NCI-H128 (cell line): ENCODE data around the gene TYMS.

Source experiments
- DNase-seq: peaks from one replicate; lab custom pipeline; 2025; ENCODE audit not compliant: unreplicated experiment; lab: John Stamatoyannopoulos, UW

The TYMS gene

DNA sequence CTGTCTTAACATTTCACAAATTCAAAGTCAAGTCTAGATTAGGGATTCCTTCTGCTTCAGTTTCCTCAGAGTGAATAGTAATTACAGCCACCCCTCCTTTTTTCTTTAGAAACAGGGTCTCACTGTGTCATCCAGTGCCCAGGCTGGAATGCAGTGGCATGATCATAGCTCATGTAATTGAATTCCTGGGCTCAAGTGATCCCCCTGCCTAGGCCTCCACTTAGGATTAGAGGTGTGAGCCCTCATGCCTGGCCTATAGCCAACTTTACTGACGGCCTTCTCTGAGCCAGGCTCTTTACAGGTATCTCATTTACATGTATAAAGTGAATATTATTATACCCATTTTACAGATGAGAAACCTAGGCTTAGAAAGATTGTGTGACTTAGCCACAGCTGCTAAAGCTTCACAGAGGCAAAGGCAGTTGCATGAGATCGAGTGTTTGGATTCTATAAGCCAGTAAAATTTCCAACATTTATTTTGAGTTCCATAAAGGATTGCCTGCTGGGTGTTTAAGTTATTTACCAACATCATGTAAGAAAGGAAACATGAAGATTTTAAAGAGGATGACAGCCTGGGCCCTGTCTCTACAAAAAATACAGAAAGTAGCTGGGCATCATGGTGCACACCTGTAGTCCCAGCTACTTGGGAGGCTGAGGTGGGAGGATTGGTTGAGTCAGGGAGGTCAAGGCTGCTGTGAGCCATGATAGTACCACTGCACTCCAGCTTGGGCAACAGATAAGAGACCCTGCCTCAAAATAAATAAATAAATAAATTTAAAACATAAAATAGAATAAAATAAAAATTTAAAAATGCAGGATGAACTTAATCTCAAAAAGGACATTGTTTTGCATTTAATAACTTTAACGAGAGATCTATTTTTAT, 53.2 kb downstream of the TYMS start:
- no peak for DNase-seq

DNA sequence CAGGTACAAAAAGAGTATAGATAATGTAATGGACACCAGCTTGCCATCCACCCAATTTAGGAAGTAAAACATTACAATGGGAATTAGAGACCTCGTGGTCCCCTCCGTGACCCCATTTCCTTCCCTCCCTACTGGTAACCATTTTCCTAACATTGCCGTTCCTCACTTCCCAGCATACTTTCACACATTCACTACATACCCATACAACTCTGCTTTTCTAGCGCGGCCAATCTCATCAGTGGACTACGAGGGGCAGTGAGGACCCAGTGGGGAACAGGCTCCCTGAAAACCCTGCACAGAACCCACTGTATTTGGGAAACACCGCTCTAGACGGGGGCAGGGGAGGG, 53.8 kb downstream of the TYMS start:
- no peak for DNase-seq

DNA sequence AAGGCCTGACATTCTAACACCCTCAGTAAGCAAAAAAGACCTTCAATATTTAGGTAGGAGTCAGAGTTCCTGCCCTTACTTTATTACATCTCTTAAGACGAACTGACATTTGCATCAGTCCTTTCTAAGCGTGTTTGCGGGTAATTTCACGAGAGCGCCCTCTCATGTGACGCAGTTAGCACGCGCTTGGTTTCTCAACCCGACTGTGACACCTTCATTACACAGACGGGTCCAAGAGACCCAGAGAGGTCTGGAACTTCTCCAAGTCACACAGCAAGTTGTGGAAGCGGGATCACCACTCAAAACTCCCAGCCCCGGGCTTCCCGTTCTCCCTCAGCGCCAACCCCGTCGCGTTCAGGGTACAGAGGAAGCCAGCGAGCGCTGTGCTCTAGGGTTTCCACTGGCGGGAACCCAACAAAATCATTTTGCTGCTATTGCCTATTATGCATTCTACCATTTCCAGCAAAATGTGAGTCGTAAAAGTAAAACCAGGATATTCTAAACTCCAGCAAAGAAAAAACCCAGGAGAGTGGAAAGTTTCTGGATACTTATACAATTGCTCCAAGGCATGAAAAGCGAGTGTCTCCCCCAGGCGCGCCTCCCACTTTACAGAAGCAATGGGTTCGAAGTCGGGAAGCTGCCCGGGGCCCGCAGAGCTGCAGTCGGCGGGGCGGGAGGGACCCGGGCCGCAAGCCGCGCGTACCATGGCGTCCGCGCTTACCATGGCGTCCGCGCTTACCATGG, 54.4 kb downstream of the TYMS start:
- no peak for DNase-seq

DNA sequence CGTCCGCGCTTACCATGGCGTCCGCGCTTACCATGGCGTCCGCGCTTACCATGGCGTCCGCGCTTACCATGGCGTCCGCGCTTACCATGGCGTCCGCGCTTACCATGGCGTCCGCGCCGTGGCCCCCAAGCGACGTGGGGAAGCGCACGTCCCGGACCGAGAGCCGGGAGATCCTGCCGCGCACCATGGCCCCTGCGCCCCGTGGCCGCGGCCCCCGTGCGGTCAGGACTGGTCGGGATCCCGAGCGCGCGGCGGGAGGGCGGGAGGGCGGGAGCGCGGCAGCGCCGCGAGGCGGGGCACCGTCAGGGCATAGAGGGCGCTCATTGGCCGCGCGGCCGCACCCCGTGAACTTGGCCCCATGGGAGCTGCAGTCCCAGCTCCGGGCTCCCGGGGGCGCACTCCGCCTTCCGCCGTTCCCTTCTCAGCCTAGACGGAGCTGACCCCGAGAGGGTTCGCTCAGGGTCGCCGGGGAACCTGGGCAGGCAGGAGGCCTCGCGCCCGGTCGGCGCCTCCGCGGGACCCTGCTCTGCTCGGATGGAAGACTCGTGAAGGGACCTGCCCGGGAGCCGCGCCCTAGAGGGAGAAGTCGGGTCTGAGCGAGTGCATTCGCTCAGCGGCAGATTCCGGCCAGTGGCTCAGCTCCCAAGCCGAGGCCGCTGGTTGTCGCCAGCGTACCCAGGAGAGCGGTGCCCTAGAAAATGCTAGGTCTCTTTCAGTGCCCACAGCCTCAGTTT, 55.1 kb downstream of the TYMS start, which contains the start of gene ENOSF1:
ENOSF1 (minus strand) TSS at position 230 of the 734 bp plus-strand sequence; CDS start at position 187, 43 bp downstream.
- DNase-seq, result no peak

DNA sequence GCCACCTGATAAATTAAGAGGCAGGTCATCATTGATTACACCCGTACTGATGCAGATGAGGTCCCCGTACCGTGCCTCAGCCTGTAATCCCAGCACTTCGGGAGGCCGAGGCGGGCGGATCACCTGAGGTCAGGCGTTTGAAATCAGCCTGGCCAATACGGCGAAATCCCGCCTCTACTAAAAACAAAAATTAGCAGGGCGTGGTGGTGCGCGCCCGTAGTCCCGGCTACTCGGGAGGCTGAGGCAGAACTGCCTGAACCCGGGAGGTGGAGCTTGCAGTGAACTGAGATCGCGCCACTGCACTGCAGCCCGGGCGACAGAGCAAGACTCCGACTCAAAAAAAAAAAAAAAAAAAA, 55.7 kb downstream of the TYMS start:
- DNase-seq, result no peak

DNA sequence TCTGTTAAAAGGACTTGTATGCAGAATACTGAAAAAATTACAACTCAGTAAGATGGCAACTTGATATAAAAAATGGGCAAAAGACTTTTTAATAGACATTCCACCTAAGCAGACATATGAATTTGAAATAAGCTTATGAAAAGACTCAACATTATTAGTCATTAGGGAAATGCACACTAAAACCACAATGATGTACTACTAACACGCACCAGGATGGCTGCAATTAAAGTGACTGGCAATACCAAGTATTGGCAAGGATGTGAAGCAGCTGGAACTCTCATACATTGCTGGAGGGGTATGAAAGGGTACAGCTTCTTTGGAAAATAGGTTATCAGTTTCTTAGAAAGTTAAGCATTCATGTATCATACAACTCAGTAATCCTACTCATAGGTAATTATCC, 58.2 kb downstream of the TYMS start:
- no peak for DNase-seq

DNA sequence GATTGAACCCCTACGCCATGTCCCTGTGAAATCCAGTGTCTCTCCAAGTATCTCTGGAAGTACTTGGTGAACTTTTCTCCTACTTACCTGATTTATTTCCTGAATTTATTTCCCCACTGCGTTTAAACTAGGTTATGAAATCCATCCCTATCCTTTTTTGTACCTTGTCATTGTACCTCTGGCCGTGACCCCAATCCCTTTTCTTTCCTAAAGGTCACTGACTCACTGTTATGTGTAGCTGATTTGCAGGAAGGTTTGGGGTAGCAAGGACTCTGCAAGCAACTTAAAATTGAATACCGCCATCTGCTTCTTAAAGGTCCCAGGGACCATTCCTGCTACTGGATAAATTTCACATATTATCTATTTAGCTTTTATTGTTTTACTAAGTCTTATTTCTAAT, 59.5 kb downstream of the TYMS start:
- DNase-seq, result no peak
